ENCODE results near the gene CHD6.

- TF ChIP-seq CTCF (conservative IDR thresholded peaks at IDR 0.05; ENCODE audit: low read depth, low read length) (no peak), EZH2 (IDR thresholded peaks at IDR 0.05; ENCODE audit: borderline replicate concordance, low read depth, low read length, poor library complexity, severe bottlenecking) (no peak)
Measured at GRCh38 chr20:41563087-41563486, 55.1 kb downstream of the CHD6 start.

Data from A673 (cell line).